B cell (primary cell): Measurements from ENCODE around the gene CPNE2. TPM values are rescaled to one million over a fixed set of nuclear protein-coding genes. Genes with fewer than 3 reads are reported as not detected.
"Not testable (repeated sequence)": the region's sequence is repeated elsewhere in the genome, so short reads cannot be mapped to it uniquely, and the experiment has no call there.

Experiments used
- ATAC-seq: fragments of 200-7000 bp; cut with Tn5 transposase; one replicate; pipeline ENCODE4 v1.10.0; 2021; ENCODE audit warnings: low read depth, mild to moderate bottlenecking, moderate number of reproducible peaks, moderate library complexity
- CTCF ChIA-PET: fragments of 350-600 bp; sonication (Branson Sonifier 250); formaldehyde crosslinking; loops from one replicate; lab custom pipeline; 2021; ENCODE audit warnings: antibody characterized with exemption, inconsistent platforms; lab: Charles Lee
- POLR2A ChIA-PET: fragments of 350-600 bp; sonication (Branson Sonifier 250); formaldehyde crosslinking; loops from one replicate; lab custom pipeline; 2021; ENCODE audit warnings: antibody characterized with exemption; lab: Charles Lee
- DNase-seq: peaks from one replicate; pipeline ENCODE4 v3.0.0; 2013
- H2AFZ ChIP-seq: 2 replicates; pipeline ENCODE4 v1.6.1; 2012; ENCODE audit warnings: mild to moderate bottlenecking, low read depth, low read length; ENCODE audit not compliant: insufficient read depth, poor library complexity, severe bottlenecking
- H3K27ac ChIP-seq, 2 donors: 1 replicate in 1 of 2; 2 replicates in 1 of 2; pipeline ENCODE4 v1.5.1; 2012 to 2013; ENCODE audit warnings: low read length in 2 of 2, mild to moderate bottlenecking in 2 of 2, moderate library complexity in 1 of 2
- H3K27me3 ChIP-seq, 4 experiments: fragments of 200-600 bp in 1 of 4; sonication (generic) in 1 of 4; replicated peaks in 1 of 4; 1 replicate in 2 of 4; 2 replicates in 2 of 4; pipeline versions ENCODE4 v1.6.1 to v1.7.0; 2013 to 2016; ENCODE audit warnings: low read length in 3 of 4, mild to moderate bottlenecking in 2 of 4, mixed read lengths in 1 of 4, moderate library complexity in 1 of 4; ENCODE audit not compliant: insufficient read depth in 4 of 4, control insufficient read depth in 3 of 4; ENCODE audit errors: control extremely low read depth in 1 of 4
- H3K36me3 ChIP-seq, 2 experiments: replicated peaks in 1 of 2; 1 replicate in 1 of 2; 2 replicates in 1 of 2; pipeline versions ENCODE4 v1.6.1 to v1.7.1; 2013; ENCODE audit warnings: low read length in 1 of 2; ENCODE audit not compliant: insufficient read depth in 2 of 2, control insufficient read depth in 1 of 2; ENCODE audit errors: control extremely low read depth in 1 of 2, extremely low read depth in 1 of 2
- H3K4me1 ChIP-seq, 2 donors: fragments of 200-600 bp in 1 of 2; sonication (generic) in 1 of 2; 1 replicate in 1 of 2; 2 replicates in 1 of 2; pipeline versions ENCODE4 v1.5.1 to v1.6.1; 2013 to 2017; ENCODE audit warnings: low read length in 2 of 2; ENCODE audit not compliant: control insufficient read depth in 2 of 2, insufficient read depth in 2 of 2
- H3K4me2 ChIP-seq: replicated peaks from 2 replicates; pipeline ENCODE3; 2012; ENCODE audit warnings: mild to moderate bottlenecking, low read depth, low read length; ENCODE audit not compliant: poor library complexity, severe bottlenecking
- H3K4me3 ChIP-seq, 5 experiments: fragments of 200-600 bp in 1 of 5; sonication (generic) in 1 of 5; 1 replicate in 3 of 5; 2 replicates in 2 of 5; pipeline versions ENCODE4 v1.5.1 to v1.7.0; 2011 to 2016; ENCODE audit warnings: low read length in 4 of 5, mild to moderate bottlenecking in 4 of 5, low read depth in 2 of 5, control low read depth in 1 of 5, moderate library complexity in 1 of 5; ENCODE audit not compliant: insufficient read depth in 1 of 5; ENCODE audit errors: control extremely low read depth in 1 of 5, extremely low read depth in 1 of 5
- H3K79me2 ChIP-seq: fragments of 200-600 bp; sonication (generic); one replicate; pipeline ENCODE4 v1.6.0; 2016; ENCODE audit warnings: low read length; ENCODE audit not compliant: control insufficient read depth, insufficient read depth
- H3K9ac ChIP-seq: fragments of 200-600 bp; sonication (generic); 2 replicates; pipeline ENCODE4 v1.6.1; 2017; ENCODE audit warnings: mild to moderate bottlenecking, low read length, moderate library complexity
- H3K9me3 ChIP-seq, 3 donors: one replicate each; pipeline versions ENCODE4 v1.6.1 to v1.7.1; 2013; ENCODE audit warnings: low read length in 2 of 3; ENCODE audit not compliant: control insufficient read depth in 2 of 3, insufficient read depth in 1 of 3; ENCODE audit errors: control extremely low read depth in 1 of 3
- H4K20me1 ChIP-seq: 2 replicates; pipeline ENCODE4 v1.6.0; 2012; ENCODE audit warnings: mild to moderate bottlenecking, low read length; ENCODE audit not compliant: insufficient read depth, control insufficient read depth, poor library complexity, severe bottlenecking
- H3K27ac Mint-ChIP-seq: one replicate; pipeline ENCODE4 v1.8.0; 2021; ENCODE audit warnings: mixed read lengths
- H3K27me3 Mint-ChIP-seq: one replicate; pipeline ENCODE4 v1.8.0; 2021; ENCODE audit warnings: mixed read lengths
- H3K4me1 Mint-ChIP-seq: one replicate; pipeline ENCODE4 v1.8.0; 2021; ENCODE audit warnings: mixed read lengths
- H3K4me3 Mint-ChIP-seq: one replicate; pipeline ENCODE4 v1.8.0; 2021; ENCODE audit warnings: mixed read lengths
- H3K9me3 Mint-ChIP-seq: one replicate; pipeline ENCODE4 v1.8.0; 2022; ENCODE audit warnings: mixed read lengths; ENCODE audit not compliant: insufficient read depth
- EZH2 ChIP-seq: IDR thresholded peaks from 2 replicates; pipeline ENCODE4 v1.6.1; 2012; ENCODE audit warnings: borderline replicate concordance, low read depth, mild to moderate bottlenecking, moderate library complexity, low read length; ENCODE audit not compliant: insufficient read depth, poor library complexity, severe bottlenecking
- WGBS: methylation state at CpG from one replicate; pipeline ENCODE4 v1.1.5; 2013; ENCODE audit warnings: missing lambda C conversion rate; ENCODE audit not compliant: insufficient coverage; 5-methylcytosine and 5-hydroxymethylcytosine counted together
- intact Hi-C: fragments of 100-400 bp; cut with micrococcal nuclease; formaldehyde crosslinking; loops from one replicate; pipeline ENCODE4 v1.10.0; 2022
- polyA plus RNA-seq: library from polyadenylated mRNA; depleted of rRNA; stranded (reverse); fragments of >200 nt; gene quantifications from 2 replicates; pipeline ENCODE4 v1.2.3, GENCODE V29; 2012
- total RNA-seq, 2 donors: library from RNA; stranded (reverse); fragments of 120-200 nt in 1 of 2; gene quantifications; 1 replicate in 1 of 2; 2 replicates in 1 of 2; pipeline versions ENCODE4 v1.2.3 to v1.2.4, GENCODE V29; 2013 to 2022
- TF ChIP-seq, protein P1 (sequence below): fragments of 200-600 bp; IDR thresholded peaks from one replicate; pipeline ENCODE4 v1.8.0; 2022; ENCODE audit warnings: antibody characterized with exemption, mild to moderate bottlenecking

Gene CPNE2
- total and polyA plus RNA-seq, 2 donors (not counting 1 experiment from before 2014, with no cell fraction given), result 1.5 to 2.9 TPM

GRCh38 chr16:57070424-57070823 lies 22.0 kb upstream of the CPNE2 start:
- no peaks in the 10 kb centered on the region for H3K27me3 ChIP-seq
- TF ChIP-seq EZH2, result no peak
- TF ChIP-seq, protein P1, sequence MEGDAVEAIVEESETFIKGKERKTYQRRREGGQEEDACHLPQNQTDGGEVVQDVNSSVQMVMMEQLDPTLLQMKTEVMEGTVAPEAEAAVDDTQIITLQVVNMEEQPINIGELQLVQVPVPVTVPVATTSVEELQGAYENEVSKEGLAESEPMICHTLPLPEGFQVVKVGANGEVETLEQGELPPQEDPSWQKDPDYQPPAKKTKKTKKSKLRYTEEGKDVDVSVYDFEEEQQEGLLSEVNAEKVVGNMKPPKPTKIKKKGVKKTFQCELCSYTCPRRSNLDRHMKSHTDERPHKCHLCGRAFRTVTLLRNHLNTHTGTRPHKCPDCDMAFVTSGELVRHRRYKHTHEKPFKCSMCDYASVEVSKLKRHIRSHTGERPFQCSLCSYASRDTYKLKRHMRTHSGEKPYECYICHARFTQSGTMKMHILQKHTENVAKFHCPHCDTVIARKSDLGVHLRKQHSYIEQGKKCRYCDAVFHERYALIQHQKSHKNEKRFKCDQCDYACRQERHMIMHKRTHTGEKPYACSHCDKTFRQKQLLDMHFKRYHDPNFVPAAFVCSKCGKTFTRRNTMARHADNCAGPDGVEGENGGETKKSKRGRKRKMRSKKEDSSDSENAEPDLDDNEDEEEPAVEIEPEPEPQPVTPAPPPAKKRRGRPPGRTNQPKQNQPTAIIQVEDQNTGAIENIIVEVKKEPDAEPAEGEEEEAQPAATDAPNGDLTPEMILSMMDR, result no peak
- intact Hi-C loops, result no loop called here
- no peaks in the 10 kb centered on the region for H3K9me3 Mint-ChIP-seq
- H3K9me3 ChIP-seq, result no peaks in the 10 kb centered on the region
- no peak for DNase-seq
- no peak overlapping the region for H3K27ac ChIP-seq
- H3K4me3 ChIP-seq, result no peak overlapping the region
- no peaks in the 10 kb centered on the region for H4K20me1 ChIP-seq
- peaks cover 0 to 15% of the 10 kb centered on the region in 2 donors for H3K4me1 ChIP-seq
- H3K27ac Mint-ChIP-seq, result no peak overlapping the region
- no peak overlapping the region for H3K4me2 ChIP-seq
- H2AFZ ChIP-seq, result no peak overlapping the region
- no peaks in the 10 kb centered on the region for H3K27me3 Mint-ChIP-seq
- ChIA-PET CTCF (interaction anchor here (1.0 kb wide), 1 partner anchor 14 kb away, joined by 4 read pairs; no protein-coding TSS in a partner anchor), POLR2A (interaction anchor here (0.7 to 0.9 kb wide), 2 partner anchors 114 to 891 kb away, joined by 5 to 12 read pairs; no protein-coding TSS in a partner anchor)
- H3K9ac ChIP-seq, result no peak overlapping the region
- H3K4me3 Mint-ChIP-seq, result no peak overlapping the region
- H3K79me2 ChIP-seq, result no peaks in the 10 kb centered on the region
- WGBS, result 100% methylated on average over 2 of the region's 2 CpGs
- H3K36me3 ChIP-seq, result peaks cover 1 to 75% of the 10 kb centered on the region in 2 experiments
- no peak for ATAC-seq
- peaks cover 9% of the 10 kb centered on the region for H3K4me1 Mint-ChIP-seq

DNA sequence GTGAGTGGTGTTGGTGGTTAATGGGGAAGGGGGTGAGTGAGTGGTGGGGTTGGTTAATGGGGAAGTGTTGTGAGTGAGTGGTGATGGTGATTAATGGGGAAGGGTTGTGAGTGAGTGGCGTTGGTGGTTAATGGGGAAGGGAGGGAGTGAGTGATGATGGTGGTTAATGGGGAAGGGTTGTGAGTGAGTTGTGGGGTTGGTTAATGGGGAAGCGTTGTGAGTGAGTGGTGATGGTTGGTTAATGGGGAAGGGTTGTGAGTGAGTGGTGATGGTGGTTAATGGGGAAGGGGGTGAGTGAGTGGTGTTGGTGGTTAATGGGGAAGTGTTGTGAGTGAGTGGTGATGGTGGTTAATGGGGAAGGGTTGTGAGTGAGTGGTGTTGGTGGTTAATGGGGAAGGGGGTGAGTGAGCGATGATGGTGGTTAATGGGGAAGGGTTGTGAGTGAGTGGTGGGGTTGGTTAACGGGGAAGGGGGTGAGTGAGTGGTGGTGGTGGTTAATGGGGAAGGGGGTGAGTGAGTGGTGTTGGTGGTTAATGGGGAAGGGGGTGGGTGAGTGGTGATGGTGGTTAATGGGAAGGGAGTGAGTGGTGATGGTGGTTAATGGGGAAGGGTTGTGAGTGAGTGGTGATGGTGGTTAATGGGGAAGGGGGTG lies 21.2 kb upstream of the CPNE2 start:
- H3K4me1 Mint-ChIP-seq, CTCF ChIA-PET: not testable (repeated sequence)

More for the DNA sequence above, 21.2 kb upstream of the CPNE2 start:
- intact Hi-C loops, H3K4me3 ChIP-seq, H4K20me1 ChIP-seq, H3K27me3 Mint-ChIP-seq, H3K4me2 ChIP-seq, H3K79me2 ChIP-seq, H3K4me3 Mint-ChIP-seq, POLR2A ChIA-PET, H3K27ac Mint-ChIP-seq, H3K9me3 ChIP-seq, DNase-seq, H3K9ac ChIP-seq, H3K9me3 Mint-ChIP-seq, ATAC-seq, H2AFZ ChIP-seq, H3K27me3 ChIP-seq: not testable (repeated sequence)
- peaks cover 0 to 15% of the 10 kb centered on the region in 2 donors for H3K4me1 ChIP-seq
- H3K27ac ChIP-seq, result peak overlapping the region in 1 of 2 donors; percentile 46
- WGBS, result 81% methylated on average over 4 of the region's 4 CpGs
- H3K36me3 ChIP-seq, result peaks cover 1 to 78% of the 10 kb centered on the region in 2 experiments
